PC-9 (cell line): Measurements from ENCODE around the gene TRIP12. TPM values are rescaled to one million over a fixed set of nuclear protein-coding genes. Genes with fewer than 3 reads are reported as not detected.

ENCODE experiments used
- BruUV-seq: library from RNA; stranded (reverse); fragments of 400-500 nt; replicated peaks from 2 replicates; lab custom pipeline; 2021; lab: Mats Ljungman, UMichigan
- CTCF ChIA-PET: fragments of 300-600 bp; sonication (Branson Sonifier 250); formaldehyde crosslinking; loops from one replicate; lab custom pipeline; 2022; ENCODE audit warnings: antibody characterized with exemption; lab: Charles Lee
- POLR2A ChIA-PET: fragments of 300-600 bp; sonication (Branson Sonifier 250); formaldehyde crosslinking; loops from one replicate; lab custom pipeline; 2022; ENCODE audit warnings: antibody characterized with exemption; ENCODE audit not compliant: unreplicated experiment; lab: Charles Lee
- DNase-seq, 2 experiments: peaks; one replicate each; pipeline versions ENCODE4 v3.0.0 to v3.0.0-alpha.2; 2015 to 2022; ENCODE audit warnings: mixed read lengths in 1 of 2
- H2AFZ ChIP-seq: fragments of 200-600 bp; sonication (generic); 2 replicates; pipeline ENCODE4 v1.8.1; 2017; ENCODE audit warnings: antibody characterized with exemption
- H3F3A ChIP-seq: fragments of 200-600 bp; sonication (generic); 2 replicates; pipeline ENCODE4 v1.8.1; 2017; ENCODE audit warnings: antibody characterized with exemption, mild to moderate bottlenecking, low read depth; ENCODE audit not compliant: insufficient read depth
- H3K27ac ChIP-seq: fragments of 200-600 bp; sonication (generic); 2 replicates; pipeline ENCODE4 v1.6.1; 2016; ENCODE audit warnings: mixed run types
- H3K27me3 ChIP-seq: fragments of 200-600 bp; sonication (generic); 2 replicates; pipeline ENCODE4 v1.6.1; 2016; ENCODE audit warnings: low read depth, mixed run types; ENCODE audit not compliant: insufficient read depth
- H3K36me3 ChIP-seq: fragments of 200-600 bp; sonication (generic); 2 replicates; pipeline ENCODE4 v1.6.1; 2016; ENCODE audit warnings: low read depth, mixed run types
- H3K4me1 ChIP-seq: fragments of 200-600 bp; sonication (generic); replicated peaks from 2 replicates; pipeline ENCODE4 v1.6.1; 2016; ENCODE audit warnings: mixed run types; ENCODE audit not compliant: insufficient read depth
- H3K4me2 ChIP-seq: fragments of 200-600 bp; sonication (generic); 2 replicates; pipeline ENCODE4 v1.6.1; 2017; ENCODE audit warnings: mixed run types
- H3K4me3 ChIP-seq: fragments of 200-600 bp; sonication (generic); 2 replicates; pipeline ENCODE4 v1.6.1; 2016; ENCODE audit warnings: mixed run types
- H3K79me2 ChIP-seq: fragments of 200-600 bp; sonication (generic); 2 replicates; pipeline ENCODE4 v1.6.1; 2017; ENCODE audit warnings: low read depth, mixed run types
- H3K9me2 ChIP-seq: fragments of 200-600 bp; sonication (generic); 2 replicates; pipeline ENCODE4 v1.8.1; 2017; ENCODE audit warnings: mild to moderate bottlenecking; ENCODE audit not compliant: insufficient read depth
- H3K9me3 ChIP-seq: fragments of 200-600 bp; sonication (generic); 2 replicates; pipeline ENCODE4 v1.8.1; 2016; ENCODE audit warnings: low read depth; ENCODE audit not compliant: insufficient read depth
- H4K20me1 ChIP-seq: fragments of 200-600 bp; sonication (generic); 2 replicates; pipeline ENCODE4 v1.8.1; 2017; ENCODE audit not compliant: insufficient read depth
- CTCF ChIP-seq: fragments of 200-600 bp; sonication (generic); conservative IDR thresholded peaks from 2 replicates; pipeline ENCODE4 v1.6.1; 2017; ENCODE audit warnings: mixed run types, antibody characterized with exemption, mild to moderate bottlenecking, moderate library complexity
- EZH2 ChIP-seq: fragments of 200-600 bp; sonication (generic); IDR thresholded peaks from 2 replicates; pipeline ENCODE4 v1.8.0; 2017; ENCODE audit warnings: antibody characterized with exemption, low read depth
- intact Hi-C: fragments of 100-400 bp; cut with micrococcal nuclease; formaldehyde crosslinking; loops from one replicate; pipeline ENCODE4 v1.10.0; 2022; ENCODE audit not compliant: unreplicated experiment
- total RNA-seq: library from RNA; stranded (reverse); gene quantifications from 2 replicates; pipeline ENCODE4 v1.2.3, GENCODE V29; 2021

The TRIP12 gene
- total RNA-seq, 1 experiment from 2014 or later, result 226 TPM

GRCh38 chr2:229800997-229801754 is 120.6 kb downstream of the TRIP12 start:
- peaks cover 29% of the 10 kb centered on the region for H3K36me3 ChIP-seq
- POLR2A ChIA-PET, result no interaction called here

GRCh38 chr2:229798446-229799155 is 123.2 kb downstream of the TRIP12 start:
- no peak for DNase-seq
- Histone ChIP-seq H3K79me2 (no peaks in the 10 kb centered on the region), H3F3A (peaks cover 13% of the 10 kb centered on the region; the same call in 1 of the 2 replicates), H3K4me2 (no peak overlapping the region), H3K9me3 (no peaks in the 10 kb centered on the region), H3K9me2 (no peaks in the 10 kb centered on the region), H3K4me3 (no peak overlapping the region), H3K27ac (no peak overlapping the region), H3K4me1 (no peaks in the 10 kb centered on the region), H4K20me1 (peaks cover 16% of the 10 kb centered on the region), H2AFZ (no peak overlapping the region), H3K36me3 (peaks cover 38% of the 10 kb centered on the region), H3K27me3 (no peaks in the 10 kb centered on the region)
- intact Hi-C loops, result no loop called here
- POLR2A ChIA-PET, result no interaction called here
- CTCF ChIA-PET, result no interaction called here
- BruUV-seq, result no TSS peak
- no peak for TF ChIP-seq CTCF
- TF ChIP-seq EZH2, result no peak

More at GRCh38 chr2:229800997-229801754, 120.6 kb downstream of the TRIP12 start:
- intact Hi-C loops, result loop anchor here (1.0 to 10.0 kb wide), 2 partner anchors 811 to 1014 kb away; no protein-coding TSS in a partner anchor
- H3K9me3 ChIP-seq, result no peaks in the 10 kb centered on the region
- H3K79me2 ChIP-seq, result no peaks in the 10 kb centered on the region
- peak; percentile 35 to 37 for DNase-seq
- H3K4me3 ChIP-seq, result no peak overlapping the region
- CTCF ChIA-PET, result interaction anchor here (0.6 to 0.9 kb wide), 5 partner anchors 14 to 946 kb away, joined by 3 to 23 read pairs (median 3); no protein-coding TSS in a partner anchor
- no TSS peak for BruUV-seq
- H3K4me1 ChIP-seq, result no peaks in the 10 kb centered on the region
- peak; percentile 79 for TF ChIP-seq CTCF
- TF ChIP-seq EZH2, result no peak
- peaks cover 16% of the 10 kb centered on the region for H4K20me1 ChIP-seq
- no peak overlapping the region for H2AFZ ChIP-seq
- H3K4me2 ChIP-seq, result no peak overlapping the region
- no peaks in the 10 kb centered on the region for H3K9me2 ChIP-seq
- peaks cover 13% of the 10 kb centered on the region; the same call in 1 of the 2 replicates for H3F3A ChIP-seq
- H3K27ac ChIP-seq, result no peak overlapping the region
- no peaks in the 10 kb centered on the region for H3K27me3 ChIP-seq

- H3K9me3 ChIP-seq, result no peaks in the 10 kb centered on the region; the same call in 1 of the 2 replicates
- no peaks in the 10 kb centered on the region for H3K4me1 ChIP-seq
- TF ChIP-seq CTCF (no peak), EZH2 (no peak)
- H3K4me3 ChIP-seq, result no peak overlapping the region
- H3K27me3 ChIP-seq, result no peaks in the 10 kb centered on the region
- POLR2A ChIA-PET, result no interaction called here
- no peak for DNase-seq
- no peaks in the 10 kb centered on the region for H3K9me2 ChIP-seq
- H2AFZ ChIP-seq, result no peak overlapping the region
- H3F3A ChIP-seq, result peaks cover 6% of the 10 kb centered on the region; the same call in 1 of the 2 replicates
- H3K27ac ChIP-seq, result no peak overlapping the region
- intact Hi-C loops, result no loop called here
- CTCF ChIA-PET, result no interaction called here
- no peak overlapping the region for H3K4me2 ChIP-seq
- BruUV-seq, result no TSS peak
- H3K79me2 ChIP-seq, result no peaks in the 10 kb centered on the region
- peaks cover 63% of the 10 kb centered on the region for H3K36me3 ChIP-seq
- peaks cover 10% of the 10 kb centered on the region; the same call in 1 of the 2 replicates for H4K20me1 ChIP-seq
Observed at GRCh38 chr2:229795058-229795457, 126.8 kb downstream of the TRIP12 start.
